GM12878 (cell line): Measurements from ENCODE around the gene DYNLT2. TPM values are rescaled to one million over a fixed set of nuclear protein-coding genes. Genes with fewer than 3 reads are reported as not detected.

Source experiments
- BHLHE40 ChIP-seq, 2 experiments: fragments of 450-650 bp in 1 of 2; IDR thresholded peaks; 2 replicates each; pipeline ENCODE4 v1.6.1; 2011 to 2017; ENCODE audit warnings: low read depth in 2 of 2, borderline replicate concordance in 1 of 2, improper control_type of control experiment in 1 of 2, low read length in 1 of 2, mild to moderate bottlenecking in 1 of 2
- BMI1 ChIP-seq: fragments of 450-650 bp; IDR thresholded peaks from 2 replicates; pipeline ENCODE4 v1.6.1; 2016; ENCODE audit warnings: mild to moderate bottlenecking, moderate library complexity, borderline replicate concordance
- CHD2 ChIP-seq: IDR thresholded peaks from 2 replicates; pipeline ENCODE4 v1.6.1; 2011; ENCODE audit warnings: low read depth, low read length, improper control_type of control experiment, borderline replicate concordance
- CREM ChIP-seq: IDR thresholded peaks from 2 replicates; pipeline ENCODE4 v1.6.1; 2014; ENCODE audit warnings: antibody characterized with exemption, low read depth
- EED ChIP-seq: sonication (generic); IDR thresholded peaks from 2 replicates; pipeline ENCODE4 v1.6.1; 2016; ENCODE audit warnings: antibody characterized with exemption, low read depth
- KAT2A ChIP-seq: conservative IDR thresholded peaks from 2 replicates; pipeline ENCODE4 v1.6.1; 2011; ENCODE audit warnings: low read depth, low read length; ENCODE audit not compliant: control insufficient read depth
- POLR2AphosphoS2 ChIP-seq: IDR thresholded peaks from 2 replicates; pipeline ENCODE4 v1.6.1; 2011; ENCODE audit warnings: low read depth, mild to moderate bottlenecking, low read length, improper control_type of control experiment, moderate library complexity
- POLR2AphosphoS5 ChIP-seq: IDR thresholded peaks from 2 replicates; pipeline ENCODE4 v1.6.1; 2011; ENCODE audit warnings: mild to moderate bottlenecking, low read length, inconsistent platforms
- RBBP5 ChIP-seq: fragments of 200-600 bp; sonication (generic); conservative IDR thresholded peaks from 2 replicates; pipeline ENCODE4 v1.6.1; 2016
- SRF ChIP-seq, 2 experiments: IDR thresholded peaks; 2 replicates each; pipeline ENCODE4 v1.6.1; 2011; ENCODE audit warnings: low read depth in 2 of 2, low read length in 2 of 2, mild to moderate bottlenecking in 1 of 2, moderate library complexity in 1 of 2
- TCF3 ChIP-seq: IDR thresholded peaks from 2 replicates; pipeline ENCODE4 v1.6.1; 2012; ENCODE audit warnings: low read depth, mild to moderate bottlenecking, low read length, borderline replicate concordance; ENCODE audit not compliant: insufficient read depth
- TCF7 ChIP-seq: IDR thresholded peaks from 2 replicates; pipeline ENCODE4 v1.6.1; 2014; ENCODE audit warnings: antibody characterized with exemption, borderline replicate concordance
- ZNF622 ChIP-seq: fragments of 450-650 bp; IDR thresholded peaks from 2 replicates; pipeline ENCODE4 v1.6.1; 2017; ENCODE audit warnings: mild to moderate bottlenecking, inconsistent platforms
- ZZZ3 ChIP-seq: IDR thresholded peaks from 2 replicates; pipeline ENCODE4 v1.6.1; 2011; ENCODE audit warnings: low read depth; ENCODE audit not compliant: control insufficient read depth, insufficient read length
- polyA plus RNA-seq, 11 experiments: library from polyadenylated mRNA; depleted of rRNA in 4 of 11; unstranded in 6 of 11; stranded (reverse) in 5 of 11; fragments of >200 nt; fragmentation: Nextera tagmentation in 4 of 11; fragmentation: Illumina TruSeq in 1 of 11; extraction: Ambion mirVana in 4 of 11; extraction: Trizol in 1 of 11; gene quantifications; 1 replicate in 1 of 11; 2 replicates in 10 of 11; pipeline versions ENCODE4 v1.2.1 to v1.2.3, GENCODE V29; 2011 to 2016; ENCODE audit warnings: inconsistent platforms in 2 of 11, missing spikeins in 2 of 11, low read depth in 1 of 11
- total RNA-seq, 4 experiments: library from RNA; depleted of rRNA in 3 of 4; stranded (reverse); fragments of >200 nt in 3 of 4; fragmentation: Illumina TruSeq in 1 of 4; extraction: Trizol in 1 of 4; gene quantifications; 2 replicates each; pipeline versions ENCODE4 v1.2.1 to v1.2.3, GENCODE V29; 2013 to 2021
- TF ChIP-seq, protein P1 (sequence below): fragments of 450-650 bp; IDR thresholded peaks from 2 replicates; pipeline ENCODE4 v1.6.1; 2017; ENCODE audit warnings: mild to moderate bottlenecking
- TF ChIP-seq, protein P2 (sequence below): fragments of 150-350 bp; IDR thresholded peaks from 2 replicates; pipeline ENCODE4 v1.6.1; 2014; ENCODE audit warnings: mild to moderate bottlenecking, low read depth, low read length
- TF ChIP-seq, protein P3 (sequence below): IDR thresholded peaks from 2 replicates; pipeline ENCODE4 v1.6.1; 2012; ENCODE audit warnings: mild to moderate bottlenecking, low read depth, low read length
- TF ChIP-seq, protein P4 (sequence below): fragments of 450-650 bp; IDR thresholded peaks from 2 replicates; pipeline ENCODE4 v1.6.1; 2016; ENCODE audit warnings: mild to moderate bottlenecking

Gene DYNLT2
- total and polyA plus RNA-seq, 10 of the 15 experiments (the other 5 are each of a cell fraction or from before 2014, with no cell fraction given): 2.2 to 5.9 (median 5.4) TPM

GRCh38 chr6:169701954-169702839 lies 49.2 kb downstream of the DYNLT2 start, which contains the start of the genes C6orf120 and WDR27 (continued):
- TF ChIP-seq, protein P1, sequence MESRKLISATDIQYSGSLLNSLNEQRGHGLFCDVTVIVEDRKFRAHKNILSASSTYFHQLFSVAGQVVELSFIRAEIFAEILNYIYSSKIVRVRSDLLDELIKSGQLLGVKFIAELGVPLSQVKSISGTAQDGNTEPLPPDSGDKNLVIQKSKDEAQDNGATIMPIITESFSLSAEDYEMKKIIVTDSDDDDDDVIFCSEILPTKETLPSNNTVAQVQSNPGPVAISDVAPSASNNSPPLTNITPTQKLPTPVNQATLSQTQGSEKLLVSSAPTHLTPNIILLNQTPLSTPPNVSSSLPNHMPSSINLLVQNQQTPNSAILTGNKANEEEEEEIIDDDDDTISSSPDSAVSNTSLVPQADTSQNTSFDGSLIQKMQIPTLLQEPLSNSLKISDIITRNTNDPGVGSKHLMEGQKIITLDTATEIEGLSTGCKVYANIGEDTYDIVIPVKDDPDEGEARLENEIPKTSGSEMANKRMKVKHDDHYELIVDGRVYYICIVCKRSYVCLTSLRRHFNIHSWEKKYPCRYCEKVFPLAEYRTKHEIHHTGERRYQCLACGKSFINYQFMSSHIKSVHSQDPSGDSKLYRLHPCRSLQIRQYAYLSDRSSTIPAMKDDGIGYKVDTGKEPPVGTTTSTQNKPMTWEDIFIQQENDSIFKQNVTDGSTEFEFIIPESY: no peak
- TF ChIP-seq SRF (IDR thresholded peaks at IDR 0.05; ENCODE audit: low read depth in 2 of 2, low read length in 2 of 2): no peak; a peak in 1 of 4 replicates
- TF ChIP-seq, protein P2, sequence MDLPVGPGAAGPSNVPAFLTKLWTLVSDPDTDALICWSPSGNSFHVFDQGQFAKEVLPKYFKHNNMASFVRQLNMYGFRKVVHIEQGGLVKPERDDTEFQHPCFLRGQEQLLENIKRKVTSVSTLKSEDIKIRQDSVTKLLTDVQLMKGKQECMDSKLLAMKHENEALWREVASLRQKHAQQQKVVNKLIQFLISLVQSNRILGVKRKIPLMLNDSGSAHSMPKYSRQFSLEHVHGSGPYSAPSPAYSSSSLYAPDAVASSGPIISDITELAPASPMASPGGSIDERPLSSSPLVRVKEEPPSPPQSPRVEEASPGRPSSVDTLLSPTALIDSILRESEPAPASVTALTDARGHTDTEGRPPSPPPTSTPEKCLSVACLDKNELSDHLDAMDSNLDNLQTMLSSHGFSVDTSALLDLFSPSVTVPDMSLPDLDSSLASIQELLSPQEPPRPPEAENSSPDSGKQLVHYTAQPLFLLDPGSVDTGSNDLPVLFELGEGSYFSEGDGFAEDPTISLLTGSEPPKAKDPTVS: no peak
- peak; percentile 7 to 65; a peak in 1 of 4 replicates for TF ChIP-seq BHLHE40 (IDR thresholded peaks at IDR 0.05; ENCODE audit: borderline replicate concordance in 1 of 2, low read depth in 2 of 2, low read length in 1 of 2)
- TF ChIP-seq ZNF622: no peak
- no peak for TF ChIP-seq ZZZ3
- TF ChIP-seq, protein P3, sequence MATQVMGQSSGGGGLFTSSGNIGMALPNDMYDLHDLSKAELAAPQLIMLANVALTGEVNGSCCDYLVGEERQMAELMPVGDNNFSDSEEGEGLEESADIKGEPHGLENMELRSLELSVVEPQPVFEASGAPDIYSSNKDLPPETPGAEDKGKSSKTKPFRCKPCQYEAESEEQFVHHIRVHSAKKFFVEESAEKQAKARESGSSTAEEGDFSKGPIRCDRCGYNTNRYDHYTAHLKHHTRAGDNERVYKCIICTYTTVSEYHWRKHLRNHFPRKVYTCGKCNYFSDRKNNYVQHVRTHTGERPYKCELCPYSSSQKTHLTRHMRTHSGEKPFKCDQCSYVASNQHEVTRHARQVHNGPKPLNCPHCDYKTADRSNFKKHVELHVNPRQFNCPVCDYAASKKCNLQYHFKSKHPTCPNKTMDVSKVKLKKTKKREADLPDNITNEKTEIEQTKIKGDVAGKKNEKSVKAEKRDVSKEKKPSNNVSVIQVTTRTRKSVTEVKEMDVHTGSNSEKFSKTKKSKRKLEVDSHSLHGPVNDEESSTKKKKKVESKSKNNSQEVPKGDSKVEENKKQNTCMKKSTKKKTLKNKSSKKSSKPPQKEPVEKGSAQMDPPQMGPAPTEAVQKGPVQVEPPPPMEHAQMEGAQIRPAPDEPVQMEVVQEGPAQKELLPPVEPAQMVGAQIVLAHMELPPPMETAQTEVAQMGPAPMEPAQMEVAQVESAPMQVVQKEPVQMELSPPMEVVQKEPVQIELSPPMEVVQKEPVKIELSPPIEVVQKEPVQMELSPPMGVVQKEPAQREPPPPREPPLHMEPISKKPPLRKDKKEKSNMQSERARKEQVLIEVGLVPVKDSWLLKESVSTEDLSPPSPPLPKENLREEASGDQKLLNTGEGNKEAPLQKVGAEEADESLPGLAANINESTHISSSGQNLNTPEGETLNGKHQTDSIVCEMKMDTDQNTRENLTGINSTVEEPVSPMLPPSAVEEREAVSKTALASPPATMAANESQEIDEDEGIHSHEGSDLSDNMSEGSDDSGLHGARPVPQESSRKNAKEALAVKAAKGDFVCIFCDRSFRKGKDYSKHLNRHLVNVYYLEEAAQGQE: no peak
- TF ChIP-seq TCF3: peak; percentile 66; the same call in 1 of the 2 replicates
- TF ChIP-seq KAT2A: no peak
- peak; percentile 100 for TF ChIP-seq CHD2
- 0 out of 2 replicates have a peak, but pooled peaks have one; percentile 44 for TF ChIP-seq RBBP5
- TF ChIP-seq, protein P4, sequence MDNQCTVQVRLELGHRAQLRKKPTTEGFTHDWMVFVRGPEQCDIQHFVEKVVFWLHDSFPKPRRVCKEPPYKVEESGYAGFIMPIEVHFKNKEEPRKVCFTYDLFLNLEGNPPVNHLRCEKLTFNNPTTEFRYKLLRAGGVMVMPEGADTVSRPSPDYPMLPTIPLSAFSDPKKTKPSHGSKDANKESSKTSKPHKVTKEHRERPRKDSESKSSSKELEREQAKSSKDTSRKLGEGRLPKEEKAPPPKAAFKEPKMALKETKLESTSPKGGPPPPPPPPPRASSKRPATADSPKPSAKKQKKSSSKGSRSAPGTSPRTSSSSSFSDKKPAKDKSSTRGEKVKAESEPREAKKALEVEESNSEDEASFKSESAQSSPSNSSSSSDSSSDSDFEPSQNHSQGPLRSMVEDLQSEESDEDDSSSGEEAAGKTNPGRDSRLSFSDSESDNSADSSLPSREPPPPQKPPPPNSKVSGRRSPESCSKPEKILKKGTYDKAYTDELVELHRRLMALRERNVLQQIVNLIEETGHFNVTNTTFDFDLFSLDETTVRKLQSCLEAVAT: peak; percentile 73
- TF ChIP-seq BMI1: peak; percentile 91
- TF ChIP-seq POLR2AphosphoS2: peak; percentile 55; the same call in 1 of the 2 replicates
- TF ChIP-seq CREM: peak; percentile 86
- TF ChIP-seq EED: 0 out of 2 replicates have a peak, but pooled peaks have one; percentile 17
- TF ChIP-seq POLR2AphosphoS5: peak; percentile 92
- no peak for TF ChIP-seq TCF7
